Lung microvascular endothelial cell (primary cell): Measurements from ENCODE around the gene DBR1. TPM values are rescaled to one million over a fixed set of nuclear protein-coding genes. Genes with fewer than 3 reads are reported as not detected.

Experiments
- DNase-seq, 2 donors: peaks; one replicate each; pipeline versions ENCODE4 v3.0.0 to v3.0.0-alpha.2; 2010; ENCODE audit warnings: low read depth in 2 of 2
- total RNA-seq: library from RNA; depleted of rRNA; stranded (reverse); fragments of >200 nt; gene quantifications from 2 replicates; pipeline ENCODE4 v1.2.1, GENCODE V29; 2014

DBR1 gene
- total RNA-seq, 1 donor from 2014 or later, result 14.5 TPM

DNA sequence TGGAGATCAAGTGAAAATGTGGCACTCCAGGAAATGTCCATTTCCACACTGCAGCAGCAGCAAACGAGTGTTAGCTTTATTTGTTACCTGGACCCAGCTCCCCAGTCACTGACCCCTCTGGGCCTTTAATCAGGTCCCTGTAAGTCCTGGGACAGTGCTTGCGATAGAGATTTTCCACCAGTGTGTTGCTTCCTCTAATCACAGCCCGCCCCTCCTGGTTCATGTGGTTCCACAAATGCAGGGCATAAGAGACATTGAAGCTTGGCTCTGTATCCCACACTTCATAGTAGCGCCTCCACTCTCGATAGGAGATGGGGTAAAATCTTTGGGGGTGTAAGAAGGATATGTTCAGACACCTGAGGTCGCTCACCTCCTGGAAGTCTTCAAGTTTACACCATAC, 50.5 kb downstream of the DBR1 start:
- no peak for DNase-seq

DNA sequence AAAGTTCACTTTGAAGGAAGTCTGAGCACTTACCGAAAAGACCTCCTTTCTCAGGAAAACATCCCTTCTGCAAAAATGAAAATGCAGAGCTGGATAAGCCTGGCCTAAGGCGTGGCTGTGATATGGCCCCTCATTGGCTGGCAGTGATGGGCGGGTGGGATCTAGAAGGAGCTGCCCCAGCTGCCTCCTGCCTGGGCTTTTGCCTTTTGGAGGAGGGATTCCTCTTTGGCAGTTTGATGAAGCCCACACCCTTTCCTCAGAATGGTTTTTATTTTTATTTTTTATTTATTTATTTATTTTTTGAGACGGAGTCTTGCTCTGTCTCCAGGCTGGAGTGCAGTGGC, 55.3 kb downstream of the DBR1 start:
- no peak for DNase-seq

DNA sequence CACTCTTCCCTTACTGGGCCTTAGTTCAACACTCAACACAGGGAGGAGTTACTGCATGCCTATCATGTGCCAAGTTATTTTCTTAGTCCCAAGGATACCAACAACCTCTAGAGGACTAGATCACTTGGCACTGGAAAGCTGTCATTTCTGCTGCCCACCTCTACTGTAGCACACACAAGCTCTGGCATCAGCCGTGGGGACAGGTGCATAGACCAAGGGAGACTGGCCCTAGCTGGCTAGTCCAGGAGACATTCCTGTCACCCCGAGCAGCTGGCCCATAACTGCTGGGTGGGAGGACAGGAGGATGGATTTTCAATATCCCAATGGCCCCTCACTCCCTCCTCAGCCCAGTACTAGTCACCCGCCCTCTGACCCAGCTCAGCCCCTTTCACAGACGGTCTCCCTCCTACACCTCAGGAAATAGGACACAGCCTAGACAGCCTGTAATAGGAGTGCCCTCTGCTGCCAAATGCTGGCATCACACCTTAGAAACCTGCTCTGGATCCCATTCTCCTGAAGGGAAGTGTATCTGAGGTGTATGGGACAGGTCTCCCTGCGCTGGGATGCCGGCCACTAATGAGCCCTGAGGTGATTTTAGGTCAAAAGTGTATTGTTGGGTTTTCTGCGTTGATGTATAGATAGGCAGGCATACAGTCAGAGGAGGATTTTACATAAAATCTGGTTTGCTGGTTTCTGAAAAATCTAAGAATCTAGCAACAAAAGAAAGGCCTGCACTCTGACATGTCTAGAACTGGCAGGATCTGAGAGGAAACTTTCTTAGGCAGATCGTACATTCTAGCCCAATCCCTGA, 55.9 kb downstream of the DBR1 start:
- DNase-seq, result peak; percentile 71 to 78

DNA sequence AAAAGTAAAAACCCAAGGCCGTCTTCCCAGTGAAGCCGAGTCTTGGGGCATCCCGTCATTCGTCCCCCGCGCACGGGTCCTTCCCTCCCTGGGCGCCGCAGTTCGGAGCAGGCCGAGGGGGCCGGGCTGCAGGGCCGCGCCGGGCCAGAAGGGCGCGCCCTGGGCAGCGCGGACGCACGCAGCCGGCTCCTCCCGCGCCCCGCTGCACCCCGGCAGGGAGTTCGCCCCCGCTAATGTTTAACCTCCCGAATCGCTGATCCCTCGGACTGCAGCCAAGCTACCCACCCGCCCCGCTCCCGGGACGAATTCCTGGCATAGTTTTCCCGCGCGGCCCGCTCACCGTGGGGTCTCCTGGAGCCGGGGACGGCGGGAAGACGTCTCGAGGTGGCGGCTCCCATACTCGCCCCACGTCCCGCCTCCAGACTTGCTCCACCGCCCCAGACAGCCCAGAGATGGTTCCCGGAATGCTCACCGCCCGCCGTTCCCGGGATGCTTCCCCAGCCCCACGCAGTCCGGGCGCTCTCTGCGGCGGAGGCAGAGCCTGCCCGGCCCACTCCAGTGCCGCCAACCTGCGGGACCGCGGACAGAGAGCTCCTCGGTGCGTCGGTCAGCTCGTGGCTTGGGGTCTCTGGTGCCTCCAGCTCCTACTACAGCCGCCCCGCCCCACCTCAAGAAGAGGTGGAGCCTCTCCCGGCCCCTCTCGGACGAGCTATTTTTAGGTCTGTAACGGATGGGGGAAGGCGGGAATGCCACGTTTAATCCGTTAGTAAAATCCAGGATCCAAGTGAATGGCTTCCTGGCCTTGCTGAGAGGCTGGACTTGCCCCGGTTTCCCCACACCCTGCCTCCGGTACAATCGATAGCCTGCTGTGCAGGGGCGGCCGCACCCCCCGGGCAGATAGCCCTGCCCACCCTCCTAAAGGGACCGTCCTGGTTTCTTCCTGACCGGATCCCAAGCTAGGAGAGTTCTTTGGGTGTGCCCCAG, 59.4 kb downstream of the DBR1 start, which contains the start of gene DZIP1L:
DZIP1L (minus strand) TSS at position 621 of the 984 bp plus-strand sequence. CDS start 11,637 bp downstream, outside the sequence.
- peak; percentile 41 to 50 for DNase-seq

DNA sequence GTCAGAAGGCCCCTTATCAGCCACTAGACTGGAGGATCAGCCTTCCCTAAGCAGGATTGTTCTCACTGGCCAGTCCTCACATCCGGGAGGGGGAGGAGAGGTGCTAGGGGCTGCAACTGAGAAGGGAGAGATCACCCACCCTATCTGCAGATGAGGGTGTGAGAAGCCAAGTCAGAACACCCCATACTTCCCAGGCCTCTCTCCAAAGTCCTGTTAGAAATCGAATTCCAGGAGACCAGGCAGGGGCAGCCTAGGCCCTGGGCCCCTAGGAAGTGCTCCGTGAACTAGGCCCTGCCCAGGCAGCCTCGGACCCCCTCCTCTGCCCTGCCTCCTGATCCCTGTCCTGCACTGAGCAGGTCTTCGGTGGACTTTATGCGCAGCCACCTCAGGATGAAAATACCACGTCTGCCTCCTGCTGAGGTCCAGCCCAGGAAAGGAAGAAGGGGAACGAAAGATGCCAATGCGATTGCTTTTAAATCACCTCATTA, 60.2 kb downstream of the DBR1 start:
- no peak for DNase-seq

DNA sequence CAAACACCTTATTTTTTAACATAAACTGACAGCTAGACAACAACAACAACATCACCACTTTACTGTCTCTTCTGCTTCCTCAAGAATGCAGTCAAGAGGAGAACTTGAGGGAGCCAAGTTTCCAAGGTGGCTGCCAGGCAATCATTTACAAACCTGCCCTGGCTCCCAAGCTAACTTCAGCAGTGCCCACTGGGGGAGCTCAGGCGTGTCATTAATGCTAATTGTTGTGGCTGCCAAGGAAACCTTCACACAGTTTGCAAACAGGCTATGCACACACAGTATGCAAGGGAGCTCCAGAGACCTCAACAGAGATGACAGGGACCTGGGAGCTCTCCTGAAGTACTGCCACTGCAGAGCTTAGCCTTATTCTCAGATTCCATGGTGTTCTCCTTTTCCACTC, 61.4 kb downstream of the DBR1 start:
- no peak for DNase-seq

DNA sequence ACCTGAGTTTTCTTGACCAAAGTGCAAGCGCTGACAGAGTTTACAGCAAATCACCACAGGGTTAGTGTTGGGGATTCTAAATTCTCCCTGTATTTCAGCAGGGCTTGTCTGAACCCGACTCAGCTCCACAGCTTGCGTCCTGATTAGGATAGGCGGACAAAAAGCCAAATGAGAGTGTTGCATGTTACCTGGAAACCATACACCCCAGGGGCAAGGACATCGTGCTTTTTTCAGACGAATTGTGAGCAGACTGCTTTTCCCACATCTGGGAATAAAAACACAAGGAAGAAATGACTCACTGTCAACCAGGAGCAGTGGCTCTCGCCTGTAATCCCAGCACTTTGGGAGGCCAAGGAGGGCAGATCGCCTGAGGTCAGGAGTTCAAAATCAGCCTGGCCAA, 62.4 kb downstream of the DBR1 start:
- no peak for DNase-seq

Other genes with a start within 250 kb of the DBR1 start
- not detected in 2 replicates for gene CLDN18, start 164.8 kb downstream of the DBR1 start, total RNA-seq
- gene DZIP1L, start 59.3 kb downstream of the DBR1 start, total RNA-seq, result 0.60 and 1.7 TPM in 2 replicates
- gene A4GNT, start 42.5 kb downstream of the DBR1 start, total RNA-seq, result not detected in 2 replicates
- gene ARMC8, start 12.4 kb upstream of the DBR1 start, total RNA-seq, result 36.4 and 42.1 TPM in 2 replicates
- under 0.01 and 0.22 TPM in 2 replicates for gene NME9, start 154.9 kb upstream of the DBR1 start, total RNA-seq
- 5.9 and 10.1 TPM in 2 replicates for gene MRAS, start 173.7 kb upstream of the DBR1 start, total RNA-seq